Stimulated activated CD8-positive, alpha-beta memory T cell treated with anti-CD3 and anti-CD28 coated beads, Interleukin-12 subunit alpha, Interleukin-12 subunit beta, amount 100 ng/mL, for 4 hours (primary cell): ENCODE data around the gene FGF22.
"Not testable (repeated sequence)": the region's sequence is repeated elsewhere in the genome, so short reads cannot be mapped to it uniquely, and the experiment has no call there.

Experiments used
- DNase-seq: peaks from one replicate; pipeline ENCODE4 v3.0.0-alpha.2; 2020; ENCODE audit warnings: low read depth

Gene FGF22

DNA sequence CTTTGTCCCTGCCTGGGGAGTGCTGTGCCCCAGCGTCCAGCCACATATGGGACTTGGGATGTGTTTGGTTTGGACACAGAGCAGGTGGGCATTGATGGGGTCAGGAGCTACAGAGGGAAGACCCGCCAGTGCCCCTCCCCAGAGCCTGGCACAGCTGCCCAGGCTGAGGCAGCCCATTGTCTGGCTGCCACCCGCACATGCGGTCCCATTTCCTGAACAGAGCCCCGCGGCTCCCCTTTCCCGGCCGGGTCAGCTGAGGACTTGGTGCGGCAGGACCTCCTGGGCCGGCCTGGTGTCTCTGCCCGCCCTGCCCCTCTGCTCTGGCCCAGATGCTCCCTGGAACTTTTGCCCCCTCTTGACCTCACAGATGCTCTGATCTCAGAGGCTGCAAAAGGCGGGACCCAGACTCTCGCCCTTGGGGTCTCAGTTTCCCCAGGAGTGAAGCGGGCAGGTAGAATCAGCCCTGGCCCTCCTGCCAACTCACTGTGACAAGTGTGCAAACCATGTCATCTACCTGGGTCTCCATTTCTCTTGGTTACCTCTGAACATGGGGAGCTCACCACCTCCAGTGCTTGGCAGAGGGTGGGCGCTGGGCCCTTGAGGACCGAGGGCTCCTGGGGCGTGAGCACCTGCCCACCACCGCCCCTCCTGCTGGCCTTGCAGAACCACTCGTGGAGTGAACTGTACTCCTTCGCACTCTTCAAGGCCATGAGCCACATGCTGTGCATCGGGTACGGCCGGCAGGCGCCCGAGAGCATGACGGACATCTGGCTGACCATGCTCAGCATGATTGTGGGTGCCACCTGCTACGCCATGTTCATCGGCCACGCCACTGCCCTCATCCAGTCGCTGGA is 32.2 kb upstream of the FGF22 start:
- no peak for DNase-seq

GRCh38 chr19:608155-609003 is 31.3 kb upstream of the FGF22 start:
- no peak for DNase-seq

GRCh38 chr19:609004-609346 is 30.7 kb upstream of the FGF22 start:
- DNase-seq, result no peak

DNA sequence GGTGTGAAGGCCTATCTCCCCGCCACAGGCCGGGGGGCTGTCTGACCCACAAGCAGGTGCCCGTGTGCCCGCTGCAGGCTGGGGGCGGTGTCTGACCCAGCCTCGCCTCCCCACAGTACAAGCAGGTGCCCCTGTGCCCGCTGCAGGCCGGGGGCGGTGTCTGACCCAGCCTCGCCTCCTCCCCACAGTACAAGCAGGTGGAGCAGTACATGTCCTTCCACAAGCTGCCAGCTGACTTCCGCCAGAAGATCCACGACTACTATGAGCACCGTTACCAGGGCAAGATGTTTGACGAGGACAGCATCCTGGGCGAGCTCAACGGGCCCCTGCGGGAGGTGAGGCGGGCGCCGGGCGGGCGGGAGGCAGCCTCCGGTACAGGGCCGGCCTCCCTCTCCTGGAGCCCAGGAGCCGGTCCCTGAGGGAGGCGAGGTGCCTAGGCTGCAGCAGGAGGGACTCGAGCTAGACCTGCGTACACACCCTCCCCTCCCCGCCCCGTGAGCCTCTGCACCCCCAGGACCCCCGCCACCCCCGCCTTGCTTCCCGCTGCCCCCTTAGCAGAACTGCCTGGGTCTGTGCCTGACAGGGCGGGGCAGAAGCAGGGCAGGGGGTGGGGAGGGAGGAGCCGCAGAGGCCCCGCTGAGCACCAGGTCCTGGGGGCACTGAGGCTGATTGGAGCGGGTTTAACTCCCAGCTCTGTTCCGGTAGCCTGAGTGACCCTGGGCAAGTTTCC is 29.4 kb upstream of the FGF22 start:
- DNase-seq, result no peak

DNA sequence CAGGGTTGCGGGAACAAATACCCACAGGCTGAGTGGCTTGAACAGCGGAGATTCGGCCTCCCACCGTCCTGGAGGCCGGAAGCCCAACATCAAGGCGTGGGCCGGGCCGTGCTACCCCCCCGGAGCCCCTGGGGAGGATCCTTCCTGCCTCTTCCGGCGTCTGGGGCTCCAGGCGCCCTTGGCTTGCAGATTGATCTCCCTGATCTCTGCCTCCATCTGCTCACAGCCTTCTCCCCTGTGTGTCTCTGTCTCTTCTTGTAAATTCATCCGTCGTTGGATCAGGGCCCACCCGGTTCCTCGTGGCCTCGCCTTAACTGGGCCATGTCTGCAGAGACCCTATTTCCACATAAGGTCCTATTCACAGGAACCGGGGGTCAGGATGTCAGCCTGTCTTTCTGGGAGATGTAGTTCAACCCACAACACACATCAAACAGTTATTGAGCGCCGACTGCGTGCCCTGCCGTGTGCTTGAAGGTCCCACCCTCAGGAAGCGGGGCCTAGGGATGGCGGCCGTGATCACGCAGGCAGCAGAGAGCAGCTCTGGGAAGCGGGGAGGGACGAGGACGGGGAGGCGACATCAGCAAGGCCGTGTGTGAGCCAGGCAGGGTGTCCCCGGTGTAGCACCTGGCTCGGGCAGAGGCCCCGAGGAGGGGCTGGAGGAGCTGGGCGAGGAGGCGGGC is 28.7 kb upstream of the FGF22 start:
- peak; percentile 29 for DNase-seq

DNA sequence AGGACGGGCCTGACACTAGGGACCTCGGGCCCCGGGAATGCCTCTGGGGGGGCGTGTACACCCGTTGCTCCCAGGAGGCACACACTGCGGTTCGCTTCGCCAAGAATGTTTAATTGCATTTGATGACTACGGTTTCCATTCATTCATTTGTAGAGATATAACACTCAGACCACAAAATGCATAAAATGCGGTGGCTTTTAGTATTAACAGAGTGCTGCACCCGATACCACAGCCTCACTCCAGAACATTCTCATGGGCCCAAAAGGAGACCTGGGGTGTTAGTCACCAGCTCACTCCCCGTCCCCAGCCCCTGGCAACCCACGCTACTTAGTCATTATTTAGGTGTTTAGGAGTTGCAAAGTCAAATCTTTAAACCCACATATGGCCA is 28.2 kb upstream of the FGF22 start:
- peak; percentile 50 for DNase-seq

- DNase-seq, result no peak
These were observed 26.7 kb upstream of the FGF22 start for GRCh38 chr19:612941-613340.

- no peak for DNase-seq
These were observed 25.7 kb upstream of the FGF22 start for GRCh38 chr19:613732-614567.

GRCh38 chr19:615619-616018 is 24.1 kb upstream of the FGF22 start:
- DNase-seq, result no peak

DNA sequence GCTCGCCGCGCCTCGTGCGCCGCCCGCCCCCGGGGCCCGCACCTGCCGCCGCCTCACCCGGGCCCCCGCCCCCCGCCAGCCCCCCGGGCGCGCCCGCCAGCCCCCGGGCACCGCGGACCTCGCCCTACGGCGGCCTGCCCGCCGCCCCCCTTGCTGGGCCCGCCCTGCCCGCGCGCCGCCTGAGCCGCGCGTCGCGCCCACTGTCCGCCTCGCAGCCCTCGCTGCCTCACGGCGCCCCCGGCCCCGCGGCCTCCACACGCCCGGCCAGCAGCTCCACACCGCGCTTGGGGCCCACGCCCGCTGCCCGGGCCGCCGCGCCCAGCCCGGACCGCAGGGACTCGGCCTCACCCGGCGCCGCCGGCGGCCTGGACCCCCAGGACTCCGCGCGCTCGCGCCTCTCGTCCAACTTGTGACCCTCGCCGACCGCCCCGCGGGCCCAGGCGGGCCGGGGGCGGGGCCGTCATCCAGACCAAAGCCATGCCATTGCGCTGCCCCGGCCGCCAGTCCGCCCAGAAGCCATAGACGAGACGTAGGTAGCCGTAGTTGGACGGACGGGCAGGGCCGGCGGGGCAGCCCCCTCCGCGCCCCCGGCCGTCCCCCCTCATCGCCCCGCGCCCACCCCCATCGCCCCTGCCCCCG is 23.5 kb upstream of the FGF22 start:
- DNase-seq, result no peak

DNA sequence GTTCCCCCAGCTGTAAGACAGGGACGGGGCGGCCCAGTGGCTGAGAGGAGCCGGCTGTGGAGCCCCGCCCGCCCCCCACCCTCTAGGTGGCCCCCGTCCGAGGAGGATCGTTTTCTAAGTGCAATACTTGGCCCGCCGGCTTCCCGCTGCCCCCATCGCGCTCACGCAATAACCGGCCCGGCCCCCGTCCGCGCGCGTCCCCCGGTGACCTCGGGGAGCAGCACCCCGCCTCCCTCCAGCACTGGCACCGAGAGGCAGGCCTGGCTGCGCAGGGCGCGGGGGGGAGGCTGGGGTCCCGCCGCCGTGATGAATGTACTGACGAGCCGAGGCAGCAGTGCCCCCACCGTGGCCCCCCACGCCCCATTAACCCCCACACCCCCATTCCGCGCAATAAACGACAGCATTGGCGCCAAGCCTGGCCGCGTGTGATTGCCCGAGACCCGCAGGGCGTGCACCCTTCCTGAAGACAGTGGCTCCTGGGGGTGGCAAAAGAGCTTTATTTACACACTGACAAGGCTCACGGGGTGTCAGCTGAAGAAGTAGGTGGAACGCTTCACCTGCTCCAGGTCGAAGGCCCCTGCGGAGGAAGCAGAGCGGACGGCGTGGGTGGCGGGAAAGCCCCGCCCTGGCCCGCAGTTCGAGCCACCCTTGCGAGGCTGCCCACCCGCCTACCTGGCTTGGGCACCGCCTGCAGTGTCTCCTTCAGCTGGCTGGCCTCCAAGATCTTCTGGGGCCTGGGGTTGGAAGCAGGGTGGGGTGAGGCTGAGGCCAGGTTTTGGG is 22.7 kb upstream of the FGF22 start:
- no peak for DNase-seq

GRCh38 chr19:617551-618246 is 22.0 kb upstream of the FGF22 start:
- no peak for DNase-seq

DNA sequence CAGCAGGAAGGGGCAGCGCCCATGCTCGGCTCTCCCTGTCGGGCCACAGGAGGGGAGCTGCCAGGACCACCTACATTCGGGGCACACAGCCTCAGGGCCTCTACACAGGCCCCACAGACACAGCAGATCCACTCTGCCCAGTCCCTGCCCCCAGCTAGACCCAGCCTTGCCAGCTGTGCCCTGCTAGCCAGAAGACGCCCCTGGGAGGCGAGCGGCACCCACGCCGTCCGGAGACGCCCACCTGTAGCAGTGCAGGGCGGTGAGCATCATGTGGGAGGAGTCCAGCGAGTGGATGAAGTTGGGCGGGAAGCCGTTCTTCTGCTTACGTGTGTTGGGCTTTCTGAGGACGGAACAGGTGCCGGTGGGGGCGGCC is 21.4 kb upstream of the FGF22 start:
- DNase-seq, result no peak

- DNase-seq, result no peak
These were observed 20.9 kb upstream of the FGF22 start for GRCh38 chr19:618674-619285.

GRCh38 chr19:619286-620002 is 20.2 kb upstream of the FGF22 start:
- no peak for DNase-seq

DNA sequence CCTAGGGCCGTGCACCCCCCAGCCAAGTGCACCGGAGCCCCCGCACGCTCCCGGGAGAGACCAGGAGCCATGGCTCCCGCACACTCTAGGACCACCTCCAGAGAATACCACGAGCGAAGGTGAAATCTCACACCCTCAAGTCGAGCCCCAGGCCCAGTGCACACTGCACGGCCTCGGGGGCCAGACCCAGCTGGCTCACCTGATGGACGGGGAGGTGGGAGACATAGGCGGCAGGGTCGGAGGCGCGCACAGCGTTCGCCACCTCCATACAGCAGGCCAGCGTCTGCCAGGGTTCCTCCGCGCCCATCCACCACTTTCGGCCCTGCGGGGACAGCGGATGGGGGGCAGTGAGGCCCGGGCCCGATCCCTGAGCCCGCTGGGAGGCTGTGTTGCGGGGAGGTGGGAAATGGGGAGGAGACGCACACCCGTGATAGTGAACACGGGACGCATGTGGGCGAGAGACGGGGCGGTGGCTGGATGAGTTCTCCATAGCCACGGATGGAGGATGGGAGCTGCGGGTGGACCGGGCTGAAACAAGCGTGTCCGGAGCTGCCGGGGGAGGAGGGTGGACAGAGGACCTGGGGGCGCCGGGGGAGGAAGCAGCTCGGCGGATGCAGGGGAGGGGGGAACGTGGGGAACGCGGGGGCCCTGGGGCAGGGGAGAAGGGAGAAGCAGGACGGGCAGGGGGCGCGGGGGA is 19.4 kb upstream of the FGF22 start:
- no peak for DNase-seq

DNA sequence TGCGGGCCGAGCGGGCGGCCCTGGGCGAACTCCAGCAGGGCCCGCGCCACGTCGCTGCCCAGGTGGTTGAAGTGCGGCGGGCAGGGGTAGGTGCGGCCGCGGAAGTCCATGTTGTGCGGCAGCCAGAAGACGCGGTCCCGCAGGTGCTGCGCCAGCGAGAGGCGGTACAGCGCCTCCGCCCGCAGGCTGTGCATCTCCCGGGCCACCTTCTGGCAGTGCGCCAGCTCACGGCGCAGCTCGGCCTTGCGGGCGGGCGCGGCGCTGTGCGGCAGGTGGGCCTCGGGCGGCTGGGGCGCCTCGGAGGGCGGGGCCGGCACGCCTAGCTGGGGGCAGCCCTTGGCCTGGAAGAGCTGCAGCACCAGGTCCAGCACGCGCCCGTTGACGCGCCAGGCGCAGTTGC is 18.5 kb upstream of the FGF22 start:
- DNase-seq, result not testable (repeated sequence)

DNA sequence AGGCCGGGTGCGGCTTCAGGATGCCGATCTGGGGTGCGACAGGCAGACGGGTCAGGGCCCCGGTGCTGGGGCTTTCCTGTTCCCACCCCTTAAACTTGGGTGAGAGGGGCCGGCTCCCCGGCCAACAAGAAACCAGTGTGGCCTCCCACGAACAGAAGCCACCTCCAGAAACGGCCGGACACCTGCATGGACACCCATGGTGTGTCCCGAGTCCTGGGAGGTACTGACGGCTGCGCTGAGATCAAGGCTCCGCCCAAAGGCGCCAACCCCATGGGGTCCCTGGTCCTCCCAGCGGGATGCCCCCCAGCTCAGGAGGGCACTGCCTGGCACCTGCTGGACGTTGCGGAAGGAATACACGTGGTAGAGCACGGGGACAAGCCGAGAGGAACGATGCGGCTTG is 17.9 kb upstream of the FGF22 start:
- no peak for DNase-seq
